AG09319 (cell line): Measurements from ENCODE around the gene PLCB1.
A peak's percentile ranks its signal among the peaks of the same experiment; 100 is the strongest.

Experiments used
- DNase-seq: peaks from one replicate; pipeline ENCODE4 v3.0.0-alpha.2; 2010; ENCODE audit warnings: low read depth; ENCODE audit errors: extremely low read depth
- CTCF ChIP-seq: IDR thresholded peaks from 2 replicates; pipeline ENCODE4 v1.5.1; 2011; ENCODE audit warnings: low read depth, mild to moderate bottlenecking, inconsistent platforms, low read length, moderate library complexity

Gene PLCB1

GRCh38 chr20:8291873-8292272 lies 159.8 kb downstream of the PLCB1 start:
- no peak for TF ChIP-seq CTCF
- peak; percentile 43 for DNase-seq

DNA sequence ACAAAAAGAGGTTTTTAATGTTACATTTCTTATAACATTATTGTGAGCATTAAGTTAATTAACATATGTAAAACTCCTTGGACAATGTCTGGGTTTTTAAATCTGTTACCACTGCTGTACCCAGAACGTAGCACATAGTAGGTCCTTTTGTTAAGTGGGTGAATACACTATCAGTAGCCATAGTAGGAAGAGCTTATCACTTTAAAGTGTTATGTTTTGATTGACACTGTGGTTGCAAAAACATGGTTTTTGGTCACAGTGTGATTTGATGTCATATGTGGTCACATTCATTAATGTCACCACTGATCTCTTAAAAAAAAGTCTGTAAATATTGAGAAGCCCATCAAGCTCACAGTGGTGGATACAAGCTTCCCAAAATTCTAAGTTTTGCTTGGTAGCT lies 160.7 kb downstream of the PLCB1 start:
- TF ChIP-seq CTCF = no peak
- DNase-seq = no peak

GRCh38 chr20:8293750-8294149 lies 161.7 kb downstream of the PLCB1 start:
- no peak for DNase-seq
- no peak for TF ChIP-seq CTCF

DNA sequence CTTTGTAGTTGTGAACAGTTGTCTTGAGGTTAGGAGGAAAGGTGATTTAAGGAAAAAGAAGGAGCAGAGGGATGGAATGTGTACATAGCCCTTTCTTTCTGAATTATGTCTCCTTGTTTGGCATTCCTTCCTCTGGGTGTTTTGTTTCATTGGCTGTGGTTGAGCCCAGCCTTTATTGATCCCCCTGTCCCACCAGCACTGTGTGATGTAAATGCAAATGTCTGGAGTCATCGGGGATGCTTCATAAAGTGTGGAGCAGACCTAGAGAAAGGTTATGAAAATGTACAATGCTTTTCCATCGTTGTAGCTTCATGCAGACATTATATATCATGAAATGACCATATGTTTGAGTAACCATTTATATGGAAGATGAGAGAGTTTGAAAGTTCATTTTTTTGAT lies 164.5 kb downstream of the PLCB1 start:
- TF ChIP-seq CTCF = no peak
- DNase-seq = no peak

DNA sequence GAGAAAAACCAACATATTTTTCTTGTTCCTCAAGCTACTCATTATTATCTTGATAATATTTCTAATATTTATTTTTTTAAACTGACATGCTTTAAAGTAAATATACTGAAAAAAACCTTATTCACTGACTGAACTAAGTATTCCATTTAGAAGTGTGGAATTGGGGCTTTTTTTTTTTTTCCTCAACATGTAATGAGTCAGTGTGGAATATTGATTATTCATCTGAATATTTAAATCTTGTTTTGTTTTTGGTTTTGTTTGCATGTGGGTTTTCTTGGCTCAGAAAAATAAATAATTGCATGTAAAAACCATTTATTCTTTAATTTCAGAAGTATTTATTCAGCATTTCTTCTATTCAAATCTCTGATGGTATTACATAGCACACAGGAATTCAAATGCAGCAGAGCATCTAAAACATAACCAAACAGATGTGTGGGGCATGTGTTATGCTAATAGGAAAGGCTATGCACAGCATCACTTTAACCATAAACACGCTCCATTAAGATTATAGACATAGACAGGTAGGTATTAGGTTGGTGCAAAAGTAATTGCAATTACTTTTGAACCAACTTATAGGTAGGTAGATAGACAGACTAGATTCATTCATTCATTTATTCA lies 166.5 kb downstream of the PLCB1 start:
- no peak for DNase-seq
- TF ChIP-seq CTCF = no peak

DNA sequence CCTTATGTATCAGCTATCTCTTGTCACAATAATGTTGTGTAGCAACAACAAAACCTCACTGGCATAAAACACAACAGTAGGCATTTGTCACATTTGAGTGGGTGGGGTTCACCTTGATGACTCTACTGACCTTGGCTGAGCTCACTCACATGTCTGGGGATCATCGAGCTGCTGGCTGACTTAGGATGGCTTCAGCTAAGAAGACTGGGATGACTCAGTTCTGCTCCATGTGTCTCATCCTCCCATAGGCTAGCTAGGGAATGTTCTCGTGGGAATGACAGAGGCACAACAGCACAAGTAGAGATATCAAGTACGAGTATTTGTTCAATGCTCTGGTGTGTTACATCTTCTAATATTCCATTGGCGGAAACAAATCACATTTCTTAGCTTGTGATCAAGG lies 167.9 kb downstream of the PLCB1 start:
- no peak for DNase-seq

GRCh38 chr20:8301655-8302054 lies 169.6 kb downstream of the PLCB1 start:
- no peak for DNase-seq

More for the DNA sequence above, 167.9 kb downstream of the PLCB1 start:
- no peak for TF ChIP-seq CTCF

More at GRCh38 chr20:8301655-8302054, 169.6 kb downstream of the PLCB1 start:
- no peak for TF ChIP-seq CTCF
